Activated T-helper 2 cell treated with anti-CD3 and anti-CD28 coated beads, Interferon-gamma antibody, Interleukin-2, Interleukin-4, amounts not matched to agents 10 μg/mL and 5 μg/mL and 100 μg/mL, durations not matched to agents 14 hours and 24 hours and 36 hours (primary cell): Measurements from ENCODE around the gene ELAC1. TPM values are rescaled to one million over a fixed set of nuclear protein-coding genes. Genes with fewer than 3 reads are reported as not detected.
"Not testable (repeated sequence)": the region's sequence is repeated elsewhere in the genome, so short reads cannot be mapped to it uniquely, and the experiment has no call there.

Source experiments
- DNase-seq: peaks from one replicate; pipeline ENCODE4 v3.0.0; 2021; ENCODE audit warnings: low spot score
- H3K27ac Mint-ChIP-seq: one replicate; pipeline ENCODE4 v1.8.0; 2021; ENCODE audit warnings: mixed read lengths
- H3K27me3 Mint-ChIP-seq: one replicate; pipeline ENCODE4 v1.8.0; 2021; ENCODE audit warnings: low read depth, mixed read lengths
- H3K36me3 Mint-ChIP-seq: one replicate; pipeline ENCODE4 v1.8.0; 2021; ENCODE audit warnings: low read depth, mixed read lengths
- H3K4me1 Mint-ChIP-seq: one replicate; pipeline ENCODE4 v1.8.0; 2021; ENCODE audit warnings: low read depth, mixed read lengths
- H3K4me3 Mint-ChIP-seq: one replicate; pipeline ENCODE4 v1.8.0; 2021; ENCODE audit warnings: low read depth, mild to moderate bottlenecking, moderate library complexity, mixed read lengths
- H3K9me3 Mint-ChIP-seq: one replicate; pipeline ENCODE4 v1.8.0; 2021; ENCODE audit warnings: mixed read lengths
- intact Hi-C: fragments of 100-400 bp; cut with micrococcal nuclease; formaldehyde crosslinking; loops from one replicate; pipeline ENCODE4 v1.15.1; 2023
- total RNA-seq: library from RNA; stranded (reverse); gene quantifications from 2 replicates; pipeline ENCODE4 v1.2.3, GENCODE V29; 2022

Gene ELAC1
- 6.7 and 6.8 TPM in 2 replicates for total RNA-seq

GRCh38 chr18:50967714-50968661, at the start of gene ELAC1:
TSS of gene ELAC1 (plus strand) at chr18:50968040. CDS start at chr18:50974405, 6,365 bp downstream.
- intact Hi-C loops: loop anchor here (2.0 to 5.0 kb wide), 3 partner anchors 61 to 89 kb away; partner anchors contain the start of gene ME2

GRCh38 chr18:50918153-50918552, 49.7 kb upstream of the ELAC1 start:
- no peaks in the 10 kb centered on the region for H3K27me3 Mint-ChIP-seq
- no peak overlapping the region for H3K4me3 Mint-ChIP-seq
- no peak for DNase-seq
- intact Hi-C loops: no loop called here
- H3K4me1 Mint-ChIP-seq: peaks cover 15% of the 10 kb centered on the region
- no peaks in the 10 kb centered on the region for H3K9me3 Mint-ChIP-seq
- H3K27ac Mint-ChIP-seq: no peak overlapping the region
- H3K36me3 Mint-ChIP-seq: peaks cover 69% of the 10 kb centered on the region

More at GRCh38 chr18:50967714-50968661, at the start of gene ELAC1:
- Mint-ChIP-seq H3K9me3 (peaks cover 12% of the 10 kb centered on the region), H3K4me1 (peaks cover 18% of the 10 kb centered on the region), H3K36me3 (peaks cover 3% of the 10 kb centered on the region), H3K27me3 (no peaks in the 10 kb centered on the region), H3K27ac (peak within 1 kb of the TSS; percentile 90), H3K4me3 (peak within 1 kb of the TSS; percentile 89)
- DNase-seq: peak; percentile 62

- intact Hi-C loops: no loop called here
- no peak for DNase-seq
- peaks cover 81% of the 10 kb centered on the region for H3K36me3 Mint-ChIP-seq
- H3K9me3 Mint-ChIP-seq: peaks cover 14% of the 10 kb centered on the region
- H3K4me3 Mint-ChIP-seq: no peak overlapping the region
- H3K27me3 Mint-ChIP-seq: no peaks in the 10 kb centered on the region
- no peaks in the 10 kb centered on the region for H3K4me1 Mint-ChIP-seq
- H3K27ac Mint-ChIP-seq: no peak overlapping the region
Observed at GRCh38 chr18:50924372-50924771, 43.5 kb upstream of the ELAC1 start.

DNA sequence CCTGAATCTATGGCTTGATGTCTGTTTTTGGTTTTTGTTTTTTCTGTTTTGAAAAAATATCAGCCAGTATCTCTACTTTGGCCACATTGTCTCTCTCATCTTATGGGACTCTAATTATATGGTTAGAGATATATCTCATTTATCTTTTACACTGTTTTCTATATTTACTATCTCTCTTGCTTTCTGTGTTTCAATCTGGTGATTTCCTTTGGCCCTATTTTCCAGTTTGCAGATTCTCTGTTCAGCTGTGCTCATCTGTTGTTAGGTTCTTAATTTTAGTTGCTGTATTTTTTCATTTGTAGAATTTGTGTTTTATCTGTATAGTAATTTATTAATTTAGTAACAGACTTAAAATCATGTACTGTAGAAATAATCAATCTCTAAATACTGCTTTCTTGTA, 41.3 kb upstream of the ELAC1 start:
- H3K9me3 Mint-ChIP-seq: peaks cover 14% of the 10 kb centered on the region
- intact Hi-C loops: no loop called here

DNA sequence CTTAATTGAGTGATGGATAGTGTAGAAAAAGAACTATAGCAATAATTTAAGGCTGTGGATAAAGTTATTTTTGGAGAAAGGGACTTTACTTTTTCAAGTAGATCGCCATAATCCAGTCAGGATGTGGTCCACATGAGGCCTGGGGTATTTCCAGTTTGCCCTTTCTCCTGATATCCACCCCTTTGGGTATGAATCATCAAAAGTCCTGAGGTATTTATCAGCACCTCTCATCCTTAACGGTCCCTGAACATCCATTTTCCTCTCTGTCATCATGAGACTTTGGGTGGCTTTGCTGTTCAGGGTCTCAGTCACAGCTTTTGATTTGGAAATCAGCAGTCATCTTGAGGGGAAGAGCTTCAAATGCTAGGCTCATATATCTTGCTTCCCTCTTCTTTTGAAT, 39.3 kb upstream of the ELAC1 start:
- H3K27me3 Mint-ChIP-seq: no peaks in the 10 kb centered on the region
- H3K36me3 Mint-ChIP-seq: peaks cover 60% of the 10 kb centered on the region
- no peak for DNase-seq
- H3K4me1 Mint-ChIP-seq: no peaks in the 10 kb centered on the region
- no peak overlapping the region for H3K4me3 Mint-ChIP-seq
- peaks cover 14% of the 10 kb centered on the region for H3K9me3 Mint-ChIP-seq
- intact Hi-C loops: no loop called here
- H3K27ac Mint-ChIP-seq: peak overlapping the region; percentile 33

More for the DNA sequence above, 41.3 kb upstream of the ELAC1 start:
- DNase-seq: no peak
- Mint-ChIP-seq H3K4me3 (no peak overlapping the region), H3K36me3 (peaks cover 69% of the 10 kb centered on the region), H3K4me1 (no peaks in the 10 kb centered on the region), H3K27ac (no peak overlapping the region), H3K27me3 (no peaks in the 10 kb centered on the region)

DNA sequence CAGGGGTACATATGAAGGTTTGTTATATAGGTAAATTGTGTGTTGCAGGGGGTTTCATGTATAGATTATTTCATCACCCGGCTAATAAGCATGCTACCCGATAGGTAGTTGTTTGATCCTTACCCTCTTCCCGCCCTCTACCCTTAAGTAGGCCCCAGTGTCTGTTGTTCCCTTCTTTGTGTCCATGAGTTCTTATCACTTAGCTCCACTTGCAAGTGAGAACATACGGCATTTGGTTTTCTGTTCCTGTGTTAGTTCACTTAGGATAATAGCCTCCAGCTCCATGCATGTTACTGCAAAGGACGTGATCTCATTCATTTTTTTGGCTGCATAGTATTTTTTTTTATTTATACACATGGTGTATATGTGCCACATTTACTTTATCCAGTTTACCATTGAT, 34.2 kb upstream of the ELAC1 start:
- DNase-seq: no peak
- H3K4me3 Mint-ChIP-seq: no peak overlapping the region
- no peaks in the 10 kb centered on the region for H3K27me3 Mint-ChIP-seq
- H3K36me3 Mint-ChIP-seq: peaks cover 41% of the 10 kb centered on the region
- intact Hi-C loops: no loop called here
- peaks cover 2% of the 10 kb centered on the region for H3K4me1 Mint-ChIP-seq
- H3K9me3 Mint-ChIP-seq: no peaks in the 10 kb centered on the region
- no peak overlapping the region for H3K27ac Mint-ChIP-seq

- Mint-ChIP-seq H3K9me3 (no peaks in the 10 kb centered on the region), H3K27me3 (no peaks in the 10 kb centered on the region), H3K36me3 (peaks cover 46% of the 10 kb centered on the region), H3K4me1 (peaks cover 2% of the 10 kb centered on the region), H3K4me3 (no peak overlapping the region), H3K27ac (no peak overlapping the region)
- no peak for DNase-seq
- intact Hi-C loops: no loop called here
Observed at GRCh38 chr18:50934545-50935211, 33.2 kb upstream of the ELAC1 start.

GRCh38 chr18:50935493-50936191, 32.2 kb upstream of the ELAC1 start:
- intact Hi-C loops: no loop called here
- no peak for DNase-seq
- H3K9me3 Mint-ChIP-seq: no peaks in the 10 kb centered on the region
- no peak overlapping the region for H3K4me3 Mint-ChIP-seq
- no peak overlapping the region for H3K27ac Mint-ChIP-seq
- peaks cover 2% of the 10 kb centered on the region for H3K4me1 Mint-ChIP-seq
- no peaks in the 10 kb centered on the region for H3K27me3 Mint-ChIP-seq
- H3K36me3 Mint-ChIP-seq: peaks cover 47% of the 10 kb centered on the region

GRCh38 chr18:50937183-50937582, 30.7 kb upstream of the ELAC1 start:
- H3K9me3 Mint-ChIP-seq: no peaks in the 10 kb centered on the region
- H3K36me3 Mint-ChIP-seq: peaks cover 52% of the 10 kb centered on the region
- no peaks in the 10 kb centered on the region for H3K27me3 Mint-ChIP-seq
- peaks cover 2% of the 10 kb centered on the region for H3K4me1 Mint-ChIP-seq
- intact Hi-C loops: no loop called here
- peak overlapping the region; percentile 24 for H3K27ac Mint-ChIP-seq
- DNase-seq: no peak
- H3K4me3 Mint-ChIP-seq: no peak overlapping the region

DNA sequence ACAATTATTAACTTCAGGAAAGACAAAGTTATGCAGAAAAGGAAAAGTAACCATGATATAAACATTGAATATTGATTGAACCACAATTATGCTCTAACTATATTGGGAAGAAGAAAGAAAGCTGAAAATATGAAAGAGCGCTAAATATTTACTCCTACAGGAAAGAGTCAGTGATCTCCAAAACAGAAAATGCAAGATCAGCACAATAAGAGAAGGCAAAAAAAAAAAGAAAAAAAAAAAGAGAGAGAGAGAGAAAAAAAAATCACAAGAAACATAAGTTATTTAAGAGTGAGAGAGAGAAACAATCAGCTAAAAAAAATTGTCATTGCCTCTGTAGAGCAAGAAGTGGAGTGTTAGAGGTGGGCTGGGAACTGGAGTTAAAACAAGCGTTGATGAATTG, 28.9 kb upstream of the ELAC1 start:
- Mint-ChIP-seq H3K4me3 (no peak overlapping the region), H3K4me1 (peaks cover 2% of the 10 kb centered on the region), H3K36me3 (peaks cover 47% of the 10 kb centered on the region), H3K27me3 (no peaks in the 10 kb centered on the region), H3K27ac (no peak overlapping the region), H3K9me3 (no peaks in the 10 kb centered on the region)
- intact Hi-C loops: no loop called here
- no peak for DNase-seq

DNA sequence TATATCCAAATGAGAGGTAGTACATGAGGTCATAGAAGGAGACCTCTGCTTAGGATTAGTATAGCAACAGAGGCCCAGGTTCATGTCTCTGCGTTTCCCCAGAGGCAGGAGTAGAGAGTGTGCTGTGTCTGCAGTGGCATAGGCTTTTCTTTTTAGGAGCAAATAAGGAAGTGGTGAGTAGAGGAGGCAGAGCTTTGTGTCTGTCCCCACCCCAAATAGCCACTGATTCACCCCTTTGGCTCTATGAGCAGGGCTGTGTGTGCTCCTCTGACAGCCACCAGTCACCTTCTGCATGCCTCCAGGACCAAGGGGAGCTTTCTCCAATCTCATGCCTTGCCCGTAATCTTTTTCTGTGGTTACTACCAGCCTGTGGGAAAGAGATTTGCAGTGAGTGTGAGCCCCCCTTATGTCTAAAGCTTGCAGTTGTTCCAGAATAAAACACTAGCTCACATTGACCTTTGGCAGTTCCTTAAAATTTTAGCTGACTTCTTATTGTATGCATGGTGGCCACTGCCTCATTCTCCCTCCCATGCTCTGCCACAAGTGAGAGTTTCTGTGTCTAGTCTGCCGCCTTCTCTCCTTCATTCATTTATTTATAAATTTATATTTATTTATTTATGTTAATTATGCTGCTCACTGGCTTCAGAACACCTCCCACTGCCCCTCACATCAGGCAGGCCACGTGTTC, 23.5 kb upstream of the ELAC1 start:
- H3K27ac Mint-ChIP-seq: no peak overlapping the region
- H3K27me3 Mint-ChIP-seq: no peaks in the 10 kb centered on the region
- no peaks in the 10 kb centered on the region for H3K9me3 Mint-ChIP-seq
- intact Hi-C loops: loop anchor here (5.0 kb wide), 1 partner anchor 42 kb away; no protein-coding TSS in a partner anchor
- no peak overlapping the region for H3K4me3 Mint-ChIP-seq
- H3K36me3 Mint-ChIP-seq: peaks cover 46% of the 10 kb centered on the region
- H3K4me1 Mint-ChIP-seq: no peaks in the 10 kb centered on the region
- no peak for DNase-seq

- H3K27me3 Mint-ChIP-seq, H3K27ac Mint-ChIP-seq, H3K4me3 Mint-ChIP-seq, H3K4me1 Mint-ChIP-seq, DNase-seq, H3K9me3 Mint-ChIP-seq, intact Hi-C loops: not testable (repeated sequence)
- peaks cover 42% of the 10 kb centered on the region for H3K36me3 Mint-ChIP-seq
Observed at GRCh38 chr18:50945918-50946317, 21.9 kb upstream of the ELAC1 start.
